IMR-90 (cell line): ENCODE measurements around the gene ZNF579. TPM values are rescaled to one million over a fixed set of nuclear protein-coding genes. Genes with fewer than 3 reads are reported as not detected.
A peak's percentile ranks its signal among the peaks of the same experiment; 100 is the strongest.

ENCODE experiments used
- ATAC-seq: fragments of 200-7000 bp; cut with Tn5 transposase; 2 replicates; pipeline ENCODE4 v1.9.1; 2020; ENCODE audit warnings: low read depth, mild to moderate bottlenecking, moderate library complexity
- BruUV-seq: library from RNA; stranded (reverse); fragments of 400-500 nt; replicated peaks from 2 replicates; lab custom pipeline; 2021; lab: Mats Ljungman, UMichigan
- CTCF ChIA-PET: fragments of 300-600 bp; formaldehyde crosslinking; extraction: SDS; loops from one replicate; lab custom pipeline; 2021; ENCODE audit warnings: antibody characterized with exemption; lab: Yijun Ruan, JAX
- POLR2A ChIA-PET: fragments of 300-600 bp; sonication (Branson Sonifier 250); formaldehyde crosslinking; loops from one replicate; lab custom pipeline; 2022; ENCODE audit warnings: antibody characterized with exemption; ENCODE audit not compliant: unreplicated experiment; lab: Charles Lee
- DNase-seq: peaks from one replicate; pipeline ENCODE4 v3.0.0; 2013
- H2AFZ ChIP-seq: replicated peaks from 2 replicates; pipeline ENCODE3; 2013; ENCODE audit warnings: low read length, mild to moderate bottlenecking; ENCODE audit not compliant: poor library complexity
- H2AK5ac ChIP-seq: 2 replicates; pipeline ENCODE4 v1.6.1; 2013; ENCODE audit warnings: low read depth, low read length, inconsistent platforms
- H2AK9ac ChIP-seq: replicated peaks from 2 replicates; pipeline ENCODE3; 2013; ENCODE audit warnings: mild to moderate bottlenecking, low read depth, low read length, moderate library complexity; ENCODE audit not compliant: poor library complexity
- H2BK120ac ChIP-seq: 2 replicates; pipeline ENCODE4 v1.6.1; 2013; ENCODE audit warnings: low read depth, low read length, inconsistent platforms
- H2BK15ac ChIP-seq: 3 replicates; pipeline ENCODE4 v1.6.1; 2013; ENCODE audit warnings: low read depth, low read length, inconsistent platforms
- H2BK20ac ChIP-seq: 2 replicates; pipeline ENCODE4 v1.6.1; 2013; ENCODE audit warnings: low read depth, mild to moderate bottlenecking, inconsistent platforms, low read length, moderate library complexity
- H2BK5ac ChIP-seq: 2 replicates; pipeline ENCODE4 v1.6.1; 2013; ENCODE audit warnings: mild to moderate bottlenecking, low read depth, low read length, inconsistent platforms; ENCODE audit not compliant: poor library complexity, severe bottlenecking
- H3K14ac ChIP-seq: replicated peaks from 2 replicates; pipeline ENCODE4 v1.6.1; 2013; ENCODE audit warnings: low read depth, low read length, inconsistent platforms
- H3K18ac ChIP-seq: 2 replicates; pipeline ENCODE4 v1.6.1; 2013; ENCODE audit warnings: low read depth, low read length, control low read depth
- H3K23ac ChIP-seq: 2 replicates; pipeline ENCODE4 v1.6.1; 2013; ENCODE audit warnings: low read depth, low read length, inconsistent platforms
- H3K27ac ChIP-seq: 2 replicates; pipeline ENCODE4 v1.5.1; 2013; ENCODE audit warnings: mild to moderate bottlenecking, control low read depth, low read length; ENCODE audit not compliant: insufficient read depth
- H3K27me3 ChIP-seq: 2 replicates; pipeline ENCODE4 v1.6.1; 2013; ENCODE audit warnings: low read length; ENCODE audit not compliant: control insufficient read depth, insufficient read depth
- H3K36me3 ChIP-seq: 2 replicates; pipeline ENCODE4 v1.6.1; 2013; ENCODE audit warnings: low read length, mixed read lengths; ENCODE audit not compliant: control insufficient read depth, insufficient read depth
- H3K4ac ChIP-seq: 2 replicates; pipeline ENCODE4 v1.6.1; 2013; ENCODE audit warnings: low read depth, low read length, inconsistent platforms
- H3K4me1 ChIP-seq: 2 replicates; pipeline ENCODE4 v1.6.1; 2013; ENCODE audit warnings: low read length, mixed read lengths; ENCODE audit not compliant: control insufficient read depth, insufficient read depth
- H3K4me2 ChIP-seq: 2 replicates; pipeline ENCODE4 v1.6.1; 2013; ENCODE audit warnings: low read depth, mild to moderate bottlenecking, control low read depth, low read length, moderate library complexity
- H3K4me3 ChIP-seq: 2 replicates; pipeline ENCODE4 v1.5.1; 2013; ENCODE audit warnings: low read depth, mild to moderate bottlenecking, control low read depth, low read length, moderate library complexity; ENCODE audit not compliant: insufficient read depth
- H3K56ac ChIP-seq: 2 replicates; pipeline ENCODE4 v1.6.1; 2013; ENCODE audit warnings: low read length, inconsistent platforms; ENCODE audit not compliant: insufficient read depth; ENCODE audit errors: extremely low read depth
- H3K79me1 ChIP-seq, 2 experiments: 2 replicates each; pipeline ENCODE4 v1.6.1; 2013; ENCODE audit warnings: low read length in 2 of 2, inconsistent platforms in 1 of 2, low read depth in 1 of 2
- H3K9ac ChIP-seq: 2 replicates; pipeline ENCODE4 v1.6.1; 2013; ENCODE audit warnings: low read depth, low read length, control low read depth
- H3K9me1 ChIP-seq: 2 replicates; pipeline ENCODE4 v1.6.1; 2013; ENCODE audit warnings: low read length, inconsistent platforms; ENCODE audit not compliant: insufficient read depth
- H3K9me3 ChIP-seq: 2 replicates; pipeline ENCODE4 v1.6.1; 2013; ENCODE audit warnings: low read length; ENCODE audit not compliant: control insufficient read depth, insufficient read depth
- H4K20me1 ChIP-seq: 2 replicates; pipeline ENCODE4 v1.6.1; 2013; ENCODE audit warnings: low read length, inconsistent platforms; ENCODE audit not compliant: insufficient read depth
- H4K5ac ChIP-seq: 2 replicates; pipeline ENCODE4 v1.6.1; 2013; ENCODE audit warnings: mild to moderate bottlenecking, low read depth, low read length, control low read depth
- H4K8ac ChIP-seq, 2 experiments: 2 replicates each; pipeline ENCODE4 v1.6.1; 2013; ENCODE audit warnings: low read depth in 2 of 2, low read length in 2 of 2, control low read depth in 1 of 2, inconsistent platforms in 1 of 2
- H4K91ac ChIP-seq: 2 replicates; pipeline ENCODE4 v1.6.1; 2013; ENCODE audit warnings: low read depth, low read length, inconsistent platforms; ENCODE audit not compliant: insufficient read depth
- BHLHE40 ChIP-seq: fragments of 150-350 bp; IDR thresholded peaks from 2 replicates; pipeline ENCODE4 v1.6.1; 2016; ENCODE audit warnings: mild to moderate bottlenecking, low read depth, low read length
- CHD1 ChIP-seq: IDR thresholded peaks from 2 replicates; pipeline ENCODE4 v1.6.1; 2012; ENCODE audit warnings: low read depth, low read length, improper control_type of control experiment
- MAZ ChIP-seq: IDR thresholded peaks from 2 replicates; pipeline ENCODE4 v1.6.1; 2012; ENCODE audit warnings: low read depth, mild to moderate bottlenecking, low read length, improper control_type of control experiment, moderate library complexity, borderline replicate concordance
- SMC3 ChIP-seq: fragments of 150-350 bp; IDR thresholded peaks from 2 replicates; pipeline ENCODE4 v1.6.1; 2016; ENCODE audit warnings: low read depth, mild to moderate bottlenecking, antibody characterized with exemption, low read length, moderate library complexity
- WGBS, 2 experiments: methylation state at CpG; one replicate each; pipeline versions ENCODE4 v1.1.5 to v1.1.7; 2013; ENCODE audit warnings: missing lambda C conversion rate in 2 of 2; ENCODE audit not compliant: insufficient read length in 1 of 2; ENCODE audit errors: extremely low coverage in 2 of 2; 5-methylcytosine and 5-hydroxymethylcytosine counted together
- dilution Hi-C: fragments of 300-500 bp; cut with HindIII; formaldehyde crosslinking; loops from one replicate; pipeline ENCODE4 v1.14.3; 2018; ENCODE audit warnings: low sequenced_read_pairs; ENCODE audit not compliant: unreplicated experiment
- in situ Hi-C: fragments of 300-500 bp; cut with MboI; formaldehyde crosslinking; loops from 3 replicates; pipeline ENCODE4 v1.14.3; 2019; ENCODE audit warnings: low sequenced_read_pairs, inconsistent platforms, mixed read lengths
- intact Hi-C: fragments of 100-400 bp; cut with micrococcal nuclease; formaldehyde crosslinking; loops from 2 replicates; pipeline ENCODE4 v1.10.0; 2022
- polyA plus RNA-seq, 3 experiments: library from polyadenylated mRNA; depleted of rRNA; stranded (reverse); fragments of >200 nt; gene quantifications; 2 replicates each; pipeline ENCODE4 v1.2.3, GENCODE V29; 2012; ENCODE audit warnings: low replicate concordance in 1 of 3
- total RNA-seq: library from RNA; depleted of rRNA; stranded (reverse); fragments of >200 nt; gene quantifications from 2 replicates; pipeline ENCODE4 v1.2.3, GENCODE V29; 2012
- TF ChIP-seq, protein P1 (sequence below): fragments of 150-350 bp; IDR thresholded peaks from 2 replicates; pipeline ENCODE4 v1.6.1; 2017; ENCODE audit warnings: mild to moderate bottlenecking, antibody characterized with exemption, low read length, low read depth
- TF ChIP-seq, protein P2 (sequence below): fragments of 150-350 bp; IDR thresholded peaks from 2 replicates; pipeline ENCODE4 v1.6.1; 2016; ENCODE audit warnings: low read depth, mild to moderate bottlenecking, low read length, moderate library complexity, borderline replicate concordance
- TF ChIP-seq, protein P3 (sequence below): conservative IDR thresholded peaks from 2 replicates; pipeline ENCODE4 v1.5.1; 2012; ENCODE audit warnings: mild to moderate bottlenecking, low read depth, low read length, improper control_type of control experiment

The ZNF579 gene
- total and polyA plus RNA-seq, 2 of the 4 experiments (the other 2 are of a cell fraction): 0.54 to 9.0 TPM

DNA sequence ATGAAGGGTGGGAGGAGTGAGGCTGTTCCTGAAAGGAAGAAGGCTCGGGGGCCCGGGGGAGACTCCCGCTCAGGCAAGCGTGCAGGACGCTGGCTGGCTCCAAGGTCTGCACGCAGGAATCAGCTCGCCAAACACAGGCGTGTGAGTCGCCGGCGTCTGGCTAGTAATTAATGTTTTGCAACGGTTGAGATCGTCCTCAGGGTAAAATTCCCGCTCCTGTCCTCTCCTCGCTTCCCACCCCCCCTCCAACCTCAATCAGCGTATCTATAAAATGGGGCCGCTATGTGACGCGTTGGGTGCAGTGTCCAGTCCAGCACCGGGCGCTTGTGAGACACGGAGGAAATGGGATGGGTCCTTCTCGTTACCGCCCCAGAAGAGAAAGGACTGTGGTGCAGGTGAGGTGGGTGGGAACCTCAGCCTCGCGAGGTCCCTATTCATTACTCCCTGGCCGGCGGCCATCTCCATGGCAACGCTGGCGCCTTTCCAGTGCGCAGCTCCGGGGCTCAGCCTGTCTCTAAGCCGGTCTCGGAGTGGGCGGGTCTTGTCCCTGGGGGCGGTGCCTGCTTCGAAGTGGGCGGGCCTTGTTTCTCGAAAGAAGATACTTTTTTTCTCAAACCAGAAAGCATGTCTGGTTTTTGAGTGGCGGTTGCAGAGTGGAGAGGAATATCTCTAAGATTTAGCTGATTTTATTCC, 6.5 kb upstream of the ZNF579 start:
- DNase-seq: peak; percentile 86
- Histone ChIP-seq H2AFZ (peak overlapping the region; percentile 93), H2AK9ac (peak overlapping the region; percentile 38), H3K36me3 (peaks cover 7% of the 10 kb centered on the region), H3K14ac (0 out of 2 replicates have a peak overlapping the region, but pooled peaks have one; percentile 67), H2BK20ac (no peak overlapping the region), H3K4ac (peak overlapping the region; percentile 24; the same call in 1 of the 2 replicates), H3K56ac (no peak overlapping the region), H3K27me3 (no peaks in the 10 kb centered on the region), H3K4me3 (peak overlapping the region; percentile 26), H4K91ac (no peak overlapping the region; the same call in 1 of the 2 replicates), H3K4me1 (peaks cover 10% of the 10 kb centered on the region), H3K9me3 (no peaks in the 10 kb centered on the region), H2BK120ac (no peak overlapping the region), H3K18ac (no peak overlapping the region), H4K5ac (no peak overlapping the region), H3K27ac (no peak overlapping the region), H3K9me1 (peaks cover 3% of the 10 kb centered on the region), H3K23ac (peak overlapping the region; percentile 31; the same call in 1 of the 2 replicates), H2BK5ac (no peak overlapping the region), H4K8ac (peak overlapping the region in 1 of 2 experiments; percentile 79; a peak in 3 of 4 replicates), H4K20me1 (no peaks in the 10 kb centered on the region), H3K4me2 (peak overlapping the region; percentile 76), H2AK5ac (no peak overlapping the region), H2BK15ac (no peak overlapping the region), H3K79me1 (no peaks in the 10 kb centered on the region; a peak in 1 of 4 replicates), H3K9ac (no peak overlapping the region)
- dilution Hi-C loops: no loop called here
- WGBS, 2 experiments: 5% methylated on average over 4 of the region's 40 CpGs; no CpG with 5 or more reads in 1 of the 2 experiments
- in situ Hi-C loops: no loop called here
- ATAC-seq: peak; percentile 84
- TF ChIP-seq MAZ: no peak
- TF ChIP-seq SMC3: no peak
- TF ChIP-seq, protein P1, sequence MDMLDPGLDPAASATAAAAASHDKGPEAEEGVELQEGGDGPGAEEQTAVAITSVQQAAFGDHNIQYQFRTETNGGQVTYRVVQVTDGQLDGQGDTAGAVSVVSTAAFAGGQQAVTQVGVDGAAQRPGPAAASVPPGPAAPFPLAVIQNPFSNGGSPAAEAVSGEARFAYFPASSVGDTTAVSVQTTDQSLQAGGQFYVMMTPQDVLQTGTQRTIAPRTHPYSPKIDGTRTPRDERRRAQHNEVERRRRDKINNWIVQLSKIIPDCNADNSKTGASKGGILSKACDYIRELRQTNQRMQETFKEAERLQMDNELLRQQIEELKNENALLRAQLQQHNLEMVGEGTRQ: no peak
- TF ChIP-seq, protein P2, sequence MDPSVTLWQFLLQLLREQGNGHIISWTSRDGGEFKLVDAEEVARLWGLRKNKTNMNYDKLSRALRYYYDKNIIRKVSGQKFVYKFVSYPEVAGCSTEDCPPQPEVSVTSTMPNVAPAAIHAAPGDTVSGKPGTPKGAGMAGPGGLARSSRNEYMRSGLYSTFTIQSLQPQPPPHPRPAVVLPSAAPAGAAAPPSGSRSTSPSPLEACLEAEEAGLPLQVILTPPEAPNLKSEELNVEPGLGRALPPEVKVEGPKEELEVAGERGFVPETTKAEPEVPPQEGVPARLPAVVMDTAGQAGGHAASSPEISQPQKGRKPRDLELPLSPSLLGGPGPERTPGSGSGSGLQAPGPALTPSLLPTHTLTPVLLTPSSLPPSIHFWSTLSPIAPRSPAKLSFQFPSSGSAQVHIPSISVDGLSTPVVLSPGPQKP: no peak
- TF ChIP-seq, protein P3, sequence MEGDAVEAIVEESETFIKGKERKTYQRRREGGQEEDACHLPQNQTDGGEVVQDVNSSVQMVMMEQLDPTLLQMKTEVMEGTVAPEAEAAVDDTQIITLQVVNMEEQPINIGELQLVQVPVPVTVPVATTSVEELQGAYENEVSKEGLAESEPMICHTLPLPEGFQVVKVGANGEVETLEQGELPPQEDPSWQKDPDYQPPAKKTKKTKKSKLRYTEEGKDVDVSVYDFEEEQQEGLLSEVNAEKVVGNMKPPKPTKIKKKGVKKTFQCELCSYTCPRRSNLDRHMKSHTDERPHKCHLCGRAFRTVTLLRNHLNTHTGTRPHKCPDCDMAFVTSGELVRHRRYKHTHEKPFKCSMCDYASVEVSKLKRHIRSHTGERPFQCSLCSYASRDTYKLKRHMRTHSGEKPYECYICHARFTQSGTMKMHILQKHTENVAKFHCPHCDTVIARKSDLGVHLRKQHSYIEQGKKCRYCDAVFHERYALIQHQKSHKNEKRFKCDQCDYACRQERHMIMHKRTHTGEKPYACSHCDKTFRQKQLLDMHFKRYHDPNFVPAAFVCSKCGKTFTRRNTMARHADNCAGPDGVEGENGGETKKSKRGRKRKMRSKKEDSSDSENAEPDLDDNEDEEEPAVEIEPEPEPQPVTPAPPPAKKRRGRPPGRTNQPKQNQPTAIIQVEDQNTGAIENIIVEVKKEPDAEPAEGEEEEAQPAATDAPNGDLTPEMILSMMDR: no peak
- TF ChIP-seq CHD1: no peak
- no peak for TF ChIP-seq BHLHE40
- intact Hi-C loops: no loop called here
- ChIA-PET POLR2A (no interaction called here), CTCF (interaction anchor here (0.6 to 1.0 kb wide), 2 partner anchors 19 to 178 kb away, joined by 3 read pairs; no protein-coding TSS in a partner anchor)
- no TSS peak for BruUV-seq
